ENCODE measurements around the gene LILRA6.

DNA sequence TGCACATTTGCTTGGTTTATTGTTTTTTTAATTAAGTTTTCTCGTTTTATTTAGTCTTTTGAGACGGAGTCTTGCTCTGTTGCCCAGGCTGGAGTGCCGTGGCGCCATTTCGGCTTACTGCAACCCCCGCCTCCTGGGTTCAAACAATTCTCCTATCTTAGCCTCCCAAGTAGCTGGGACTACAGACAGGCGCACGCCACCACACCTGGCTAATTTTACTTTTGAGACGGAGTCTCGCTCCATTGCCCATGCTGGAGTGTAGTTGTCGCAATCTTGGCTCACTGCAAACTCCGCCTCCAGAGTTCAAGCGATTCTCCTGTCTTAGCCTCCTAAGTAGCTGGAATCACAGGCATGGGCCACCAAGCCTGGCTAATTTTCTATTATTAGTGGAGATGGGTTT is 40.6 kb downstream of the LILRA6 start:
- TF ChIP-seq TAF1 (CRISPR knock-in tag; IDR thresholded peaks at IDR 0.05) (no peak), E2F1 (CRISPR knock-in tag; IDR thresholded peaks at IDR 0.05) (no peak), HIVEP1 (CRISPR knock-in tag; IDR thresholded peaks at IDR 0.05) (no peak), NBN (conservative IDR thresholded peaks at IDR 0.05) (no peak), PTBP1 (IDR thresholded peaks at IDR 0.05; ENCODE audit: low read depth, low read length, poor library complexity, severe bottlenecking) (no peak)

Measured in HepG2 (cell line).